MCF 10A (cell line): ENCODE measurements around the gene PINLYP. TPM values are rescaled to one million over a fixed set of nuclear protein-coding genes. Genes with fewer than 3 reads are reported as not detected.

ENCODE experiments used
- BruUV-seq: library from RNA; stranded (reverse); fragments of 400-500 nt; replicated peaks from 2 replicates; lab custom pipeline; 2021; lab: Mats Ljungman, UMichigan
- CTCF ChIA-PET: fragments of 300-600 bp; sonication (Branson Sonifier 250); formaldehyde crosslinking; extraction: SDS; loops from one replicate; lab custom pipeline; 2021; ENCODE audit warnings: antibody characterized with exemption, inconsistent platforms; lab: Yijun Ruan, JAX
- POLR2A ChIA-PET: fragments of 300-600, 350-650 bp; sonication (Branson Sonifier 250); formaldehyde crosslinking; extraction: SDS; loops from one replicate; lab custom pipeline; 2020; ENCODE audit warnings: antibody characterized with exemption, inconsistent platforms; lab: Yijun Ruan, JAX
- DNase-seq: peaks from one replicate; pipeline ENCODE4 v3.0.0-alpha.2; 2018; ENCODE audit not compliant: unreplicated experiment
- H3K27ac Mint-ChIP-seq: one replicate; pipeline ENCODE4 v1.8.0; 2022; ENCODE audit warnings: mild to moderate bottlenecking, low read depth, mixed read lengths; ENCODE audit not compliant: unreplicated experiment
- H3K27me3 Mint-ChIP-seq: one replicate; pipeline ENCODE4 v1.8.0; 2022; ENCODE audit warnings: mixed read lengths; ENCODE audit not compliant: insufficient read depth, unreplicated experiment
- H3K36me3 Mint-ChIP-seq: one replicate; pipeline ENCODE4 v1.8.0; 2022; ENCODE audit warnings: mild to moderate bottlenecking, moderate library complexity, mixed read lengths; ENCODE audit not compliant: insufficient read depth, unreplicated experiment
- H3K4me1 Mint-ChIP-seq: one replicate; pipeline ENCODE4 v1.8.0; 2022; ENCODE audit warnings: mixed read lengths; ENCODE audit not compliant: insufficient read depth, unreplicated experiment
- H3K4me3 Mint-ChIP-seq: one replicate; pipeline ENCODE4 v1.8.0; 2022; ENCODE audit warnings: mild to moderate bottlenecking, moderate library complexity, mixed read lengths; ENCODE audit not compliant: unreplicated experiment
- H3K9me3 Mint-ChIP-seq: one replicate; pipeline ENCODE4 v1.8.0; 2022; ENCODE audit warnings: mixed read lengths; ENCODE audit not compliant: unreplicated experiment
- intact Hi-C: fragments of 100-400 bp; cut with micrococcal nuclease; formaldehyde crosslinking; loops from 2 replicates; pipeline ENCODE4 v1.14.1; 2022
- total RNA-seq: library from RNA; stranded (reverse); gene quantifications from 2 replicates; pipeline ENCODE4 v1.2.3, GENCODE V29; 2022
- TF ChIP-seq, protein P1 (sequence below): fragments of 200-600 bp; IDR thresholded peaks from one replicate; pipeline ENCODE4 v1.8.0; 2022; ENCODE audit warnings: antibody characterized with exemption, mild to moderate bottlenecking; ENCODE audit not compliant: unreplicated experiment

The PINLYP gene
- total RNA-seq, 1 experiment from 2014 or later, result not detected

DNA sequence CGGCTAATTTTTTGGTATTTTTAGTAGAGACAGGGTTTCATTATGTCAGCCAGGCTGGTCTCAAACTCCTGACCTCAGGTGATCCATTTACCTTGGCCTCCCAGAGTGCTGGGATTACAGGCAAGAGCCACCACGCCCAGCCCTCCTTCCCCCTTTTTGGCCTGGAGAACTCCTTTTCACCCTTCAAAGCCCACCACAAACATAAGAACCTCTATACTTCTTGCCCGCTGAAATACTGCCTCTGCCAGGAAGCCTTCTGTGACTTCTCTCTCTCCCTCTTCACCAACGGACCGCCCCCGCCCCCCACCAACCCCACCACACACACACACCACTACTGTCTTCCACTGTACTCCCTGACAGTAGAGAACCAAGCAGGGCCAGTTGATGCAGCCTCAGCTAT is 41.4 kb downstream of the PINLYP start:
- intact Hi-C loops, result no loop called here
- H3K9me3 Mint-ChIP-seq, result no peaks in the 10 kb centered on the region

GRCh38 chr19:43618921-43619261 is 43.3 kb downstream of the PINLYP start:
- BruUV-seq, result TSS peak; percentile 73
- no peak for DNase-seq
- H3K4me1 Mint-ChIP-seq, result peaks cover 7% of the 10 kb centered on the region
- intact Hi-C loops, result no loop called here
- peak overlapping the region; percentile 89 for H3K4me3 Mint-ChIP-seq
- POLR2A ChIA-PET, result interaction anchor here (0.6 to 3.0 kb wide), 3 partner anchors 12 to 1713 kb away, joined by 3 to 18 read pairs (median 5); partner anchors contain the start of genes IRGQ and ZNF576
- no peaks in the 10 kb centered on the region for H3K27me3 Mint-ChIP-seq
- no peaks in the 10 kb centered on the region for H3K9me3 Mint-ChIP-seq
- peaks cover 7% of the 10 kb centered on the region for H3K36me3 Mint-ChIP-seq
- TF ChIP-seq, protein P1, sequence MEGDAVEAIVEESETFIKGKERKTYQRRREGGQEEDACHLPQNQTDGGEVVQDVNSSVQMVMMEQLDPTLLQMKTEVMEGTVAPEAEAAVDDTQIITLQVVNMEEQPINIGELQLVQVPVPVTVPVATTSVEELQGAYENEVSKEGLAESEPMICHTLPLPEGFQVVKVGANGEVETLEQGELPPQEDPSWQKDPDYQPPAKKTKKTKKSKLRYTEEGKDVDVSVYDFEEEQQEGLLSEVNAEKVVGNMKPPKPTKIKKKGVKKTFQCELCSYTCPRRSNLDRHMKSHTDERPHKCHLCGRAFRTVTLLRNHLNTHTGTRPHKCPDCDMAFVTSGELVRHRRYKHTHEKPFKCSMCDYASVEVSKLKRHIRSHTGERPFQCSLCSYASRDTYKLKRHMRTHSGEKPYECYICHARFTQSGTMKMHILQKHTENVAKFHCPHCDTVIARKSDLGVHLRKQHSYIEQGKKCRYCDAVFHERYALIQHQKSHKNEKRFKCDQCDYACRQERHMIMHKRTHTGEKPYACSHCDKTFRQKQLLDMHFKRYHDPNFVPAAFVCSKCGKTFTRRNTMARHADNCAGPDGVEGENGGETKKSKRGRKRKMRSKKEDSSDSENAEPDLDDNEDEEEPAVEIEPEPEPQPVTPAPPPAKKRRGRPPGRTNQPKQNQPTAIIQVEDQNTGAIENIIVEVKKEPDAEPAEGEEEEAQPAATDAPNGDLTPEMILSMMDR, result no peak
- CTCF ChIA-PET, result no interaction called here
- H3K27ac Mint-ChIP-seq, result peak overlapping the region; percentile 78

More for the DNA sequence above, 41.4 kb downstream of the PINLYP start:
- Mint-ChIP-seq H3K36me3 (peaks cover 7% of the 10 kb centered on the region), H3K27ac (no peak overlapping the region), H3K4me3 (no peak overlapping the region), H3K27me3 (no peaks in the 10 kb centered on the region), H3K4me1 (peaks cover 7% of the 10 kb centered on the region)
- CTCF ChIA-PET, result interaction anchor here (0.7 kb wide), 1 partner anchor 36 kb away, joined by 3 read pairs; no protein-coding TSS in a partner anchor
- POLR2A ChIA-PET, result interaction anchor here (1.0 kb wide), 1 partner anchor 9 kb away, joined by 5 read pairs; no protein-coding TSS in a partner anchor
- no peak for DNase-seq
- BruUV-seq, result no TSS peak
- TF ChIP-seq, protein P1, result no peak

GRCh38 chr19:43619262-43620060 is 43.9 kb downstream of the PINLYP start, which contains the start of gene ZNF428:
Gene ZNF428 (minus strand): TSS chr19:43619629. CDS start chr19:43614304, 5,325 bp downstream.
- peaks cover 10% of the 10 kb centered on the region for H3K4me1 Mint-ChIP-seq
- H3K9me3 Mint-ChIP-seq, result no peaks in the 10 kb centered on the region
- intact Hi-C loops, result no loop called here
- peak; percentile 85 for DNase-seq
- ChIA-PET CTCF (no interaction called here), POLR2A (interaction anchor here (0.6 to 3.0 kb wide), 9 partner anchors 13 to 1030 kb away, joined by 3 to 18 read pairs (median 3); partner anchors contain the start of genes IRGQ, PLAUR, SMG9 and ZNF576)
- peak within 1 kb of the TSS; percentile 78 for H3K27ac Mint-ChIP-seq
- H3K36me3 Mint-ChIP-seq, result peaks cover 12% of the 10 kb centered on the region
- TSS peak; percentile 57 for BruUV-seq
- TF ChIP-seq, protein P1, result no peak
- no peaks in the 10 kb centered on the region for H3K27me3 Mint-ChIP-seq
- H3K4me3 Mint-ChIP-seq, result peak within 1 kb of the TSS; percentile 89
